ENCODE measurements around the gene PLXNB2.

- TF ChIP-seq CTCF (IDR thresholded peaks at IDR 0.05) (no peak), EP300 (IDR thresholded peaks at IDR 0.05) (no peak), POLR2AphosphoS5 (IDR thresholded peaks at IDR 0.05) (no peak)
These were observed 5.4 kb downstream of the PLXNB2 start for GRCh38 chr22:50302041-50302541.

All from gastroesophageal sphincter (tissue), 3 donors.